OCI-LY1 (cell line): ENCODE results near the gene NAPG.

Source experiments
- H2AFZ ChIP-seq: fragments of 200-600 bp; sonication (generic), shearing (Covaris generic); 2 replicates; pipeline ENCODE4 v1.6.0; 2014; ENCODE audit warnings: antibody characterized with exemption, mild to moderate bottlenecking, low read length
- H3F3A ChIP-seq: fragments of 200-600 bp; sonication (generic), shearing (Covaris generic); 2 replicates; pipeline ENCODE4 v1.6.0; 2014; ENCODE audit warnings: mild to moderate bottlenecking, antibody characterized with exemption, low read length, moderate library complexity; ENCODE audit not compliant: insufficient read depth
- H3K27ac ChIP-seq: fragments of 200-600 bp; sonication (generic); 2 replicates; pipeline ENCODE4 v1.5.1; 2014; ENCODE audit warnings: low read length, mixed run types, mild to moderate bottlenecking, low read depth; ENCODE audit not compliant: poor library complexity, severe bottlenecking
- H3K27me3 ChIP-seq: fragments of 200-600 bp; sonication (generic); 2 replicates; pipeline ENCODE4 v1.6.0; 2014; ENCODE audit warnings: antibody characterized with exemption, mild to moderate bottlenecking, low read length, moderate library complexity; ENCODE audit not compliant: insufficient read depth
- H3K36me3 ChIP-seq: fragments of 200-600 bp; sonication (generic); 2 replicates; pipeline ENCODE4 v1.6.1; 2014; ENCODE audit warnings: mild to moderate bottlenecking, antibody characterized with exemption, low read length, moderate library complexity, mixed read lengths; ENCODE audit not compliant: insufficient read depth
- H3K4me1 ChIP-seq: fragments of 200-600 bp; sonication (generic); 2 replicates; pipeline ENCODE4 v1.5.1; 2014; ENCODE audit warnings: mild to moderate bottlenecking, low read length, moderate library complexity; ENCODE audit not compliant: insufficient read depth, severe bottlenecking
- H3K4me2 ChIP-seq: fragments of 200-600 bp; sonication (generic), shearing (Covaris generic); 2 replicates; pipeline ENCODE4 v1.6.1; 2014; ENCODE audit warnings: low read length
- H3K4me3 ChIP-seq: fragments of 200-600 bp; sonication (generic); 2 replicates; pipeline ENCODE4 v1.5.1; 2014; ENCODE audit warnings: low read length, low read depth, mild to moderate bottlenecking, mixed read lengths; ENCODE audit not compliant: poor library complexity, severe bottlenecking
- H3K79me2 ChIP-seq: fragments of 200-600 bp; shearing (Covaris generic); 2 replicates; pipeline ENCODE4 v1.6.1; 2016; ENCODE audit warnings: mixed run types, low read length, mixed read lengths; ENCODE audit not compliant: insufficient read depth
- H3K9ac ChIP-seq: fragments of 200-600 bp; sonication (generic), shearing (Covaris generic); 2 replicates; pipeline ENCODE4 v1.6.1; 2014; ENCODE audit warnings: mild to moderate bottlenecking, low read length, mixed read lengths
- H3K9me2 ChIP-seq: fragments of 200-600 bp; sonication (generic), shearing (Covaris generic); 2 replicates; pipeline ENCODE4 v1.6.1; 2014; ENCODE audit warnings: low read depth, mild to moderate bottlenecking, low read length, mixed read lengths
- H3K9me3 ChIP-seq: fragments of 200-600 bp; shearing (Covaris generic); 2 replicates; pipeline ENCODE4 v1.6.1; 2014; ENCODE audit warnings: low read length, mixed read lengths
- H4K20me1 ChIP-seq: fragments of 200-600 bp; sonication (generic), shearing (Covaris generic); 2 replicates; pipeline ENCODE4 v1.6.0; 2016; ENCODE audit warnings: mild to moderate bottlenecking, low read length; ENCODE audit not compliant: insufficient read depth
- CTCF ChIP-seq: fragments of 200-600 bp; sonication (generic), shearing (Covaris generic); IDR thresholded peaks from 2 replicates; pipeline ENCODE4 v1.5.1; 2017; ENCODE audit warnings: mild to moderate bottlenecking, antibody characterized with exemption, low read length, moderate library complexity, mixed read lengths
- EZH2 ChIP-seq: fragments of 200-600 bp; sonication (generic), shearing (Covaris generic); IDR thresholded peaks from 2 replicates; pipeline ENCODE4 v1.8.0; 2017; ENCODE audit warnings: borderline replicate concordance, mixed run types, mild to moderate bottlenecking, antibody characterized with exemption, low read length, moderate library complexity, mixed read lengths

NAPG gene

GRCh38 chr18:10525371-10525691 is 496 bp upstream of the NAPG start:
- Histone ChIP-seq H3K27ac (no peak overlapping the region), H3K4me2 (peak overlapping the region; percentile 55), H3F3A (no peaks in the 10 kb centered on the region), H3K9me2 (no peaks in the 10 kb centered on the region), H3K9ac (peak overlapping the region; percentile 5; the same call in 1 of the 2 replicates), H3K4me1 (peaks cover 41% of the 10 kb centered on the region), H3K36me3 (no peaks in the 10 kb centered on the region), H2AFZ (peak overlapping the region; percentile 8; the same call in 1 of the 2 replicates), H4K20me1 (no peaks in the 10 kb centered on the region), H3K27me3 (no peaks in the 10 kb centered on the region), H3K4me3 (peak overlapping the region; percentile 85), H3K79me2 (peaks cover 39% of the 10 kb centered on the region), H3K9me3 (no peaks in the 10 kb centered on the region)
- TF ChIP-seq EZH2 (no peak), CTCF (no peak)

GRCh38 chr18:10526561-10526949 is 728 bp downstream of the NAPG start:
- TF ChIP-seq CTCF (no peak), EZH2 (no peak)
- Histone ChIP-seq H3K27me3 (no peaks in the 10 kb centered on the region), H3K36me3 (peaks cover 7% of the 10 kb centered on the region; the same call in 1 of the 2 replicates), H3K4me2 (peak overlapping the region; percentile 80), H4K20me1 (no peaks in the 10 kb centered on the region), H3K9me3 (no peaks in the 10 kb centered on the region), H2AFZ (no peak overlapping the region), H3K4me1 (peaks cover 47% of the 10 kb centered on the region), H3F3A (no peaks in the 10 kb centered on the region), H3K9me2 (no peaks in the 10 kb centered on the region), H3K27ac (peak overlapping the region; percentile 57), H3K79me2 (peaks cover 51% of the 10 kb centered on the region), H3K4me3 (peak overlapping the region; percentile 85), H3K9ac (peak overlapping the region; percentile 94)

- H3F3A ChIP-seq = no peaks in the 10 kb centered on the region
- peaks cover 70% of the 10 kb centered on the region for H3K79me2 ChIP-seq
- peaks cover 47% of the 10 kb centered on the region for H3K4me1 ChIP-seq
- no peak overlapping the region for H3K9ac ChIP-seq
- no peak overlapping the region for H3K27ac ChIP-seq
- H2AFZ ChIP-seq = no peak overlapping the region
- H3K36me3 ChIP-seq = peaks cover 15% of the 10 kb centered on the region; the same call in 1 of the 2 replicates
- no peaks in the 10 kb centered on the region for H3K9me2 ChIP-seq
- H3K27me3 ChIP-seq = no peaks in the 10 kb centered on the region
- peak overlapping the region; percentile 80; the same call in 1 of the 2 replicates for H3K4me2 ChIP-seq
- no peak overlapping the region for H3K4me3 ChIP-seq
- no peak for TF ChIP-seq CTCF
- TF ChIP-seq EZH2 = no peak
- H3K9me3 ChIP-seq = no peaks in the 10 kb centered on the region
- H4K20me1 ChIP-seq = no peaks in the 10 kb centered on the region
These were observed 2.6 kb downstream of the NAPG start for GRCh38 chr18:10528439-10528838.
